IMR-90 (cell line): ENCODE measurements around the gene TSSK3. TPM values are rescaled to one million over a fixed set of nuclear protein-coding genes. Genes with fewer than 3 reads are reported as not detected.

Source experiments
- CHD1 ChIP-seq: IDR thresholded peaks from 2 replicates; pipeline ENCODE4 v1.6.1; 2012; ENCODE audit warnings: low read depth, low read length, improper control_type of control experiment
- MAFK ChIP-seq: IDR thresholded peaks from 2 replicates; pipeline ENCODE4 v1.6.1; 2012; ENCODE audit warnings: low read depth, low read length, improper control_type of control experiment
- polyA plus RNA-seq, 3 experiments: library from polyadenylated mRNA; depleted of rRNA; stranded (reverse); fragments of >200 nt; gene quantifications; 2 replicates each; pipeline ENCODE4 v1.2.3, GENCODE V29; 2012; ENCODE audit warnings: low replicate concordance in 1 of 3
- total RNA-seq: library from RNA; depleted of rRNA; stranded (reverse); fragments of >200 nt; gene quantifications from 2 replicates; pipeline ENCODE4 v1.2.3, GENCODE V29; 2012
- TF ChIP-seq, protein P1 (sequence below): conservative IDR thresholded peaks from 2 replicates; pipeline ENCODE4 v1.5.1; 2012; ENCODE audit warnings: mild to moderate bottlenecking, low read depth, low read length, improper control_type of control experiment

Gene TSSK3
- total and polyA plus RNA-seq, 2 of the 4 experiments (the other 2 are of a cell fraction) = 0.96 TPM; not detected in 1

DNA sequence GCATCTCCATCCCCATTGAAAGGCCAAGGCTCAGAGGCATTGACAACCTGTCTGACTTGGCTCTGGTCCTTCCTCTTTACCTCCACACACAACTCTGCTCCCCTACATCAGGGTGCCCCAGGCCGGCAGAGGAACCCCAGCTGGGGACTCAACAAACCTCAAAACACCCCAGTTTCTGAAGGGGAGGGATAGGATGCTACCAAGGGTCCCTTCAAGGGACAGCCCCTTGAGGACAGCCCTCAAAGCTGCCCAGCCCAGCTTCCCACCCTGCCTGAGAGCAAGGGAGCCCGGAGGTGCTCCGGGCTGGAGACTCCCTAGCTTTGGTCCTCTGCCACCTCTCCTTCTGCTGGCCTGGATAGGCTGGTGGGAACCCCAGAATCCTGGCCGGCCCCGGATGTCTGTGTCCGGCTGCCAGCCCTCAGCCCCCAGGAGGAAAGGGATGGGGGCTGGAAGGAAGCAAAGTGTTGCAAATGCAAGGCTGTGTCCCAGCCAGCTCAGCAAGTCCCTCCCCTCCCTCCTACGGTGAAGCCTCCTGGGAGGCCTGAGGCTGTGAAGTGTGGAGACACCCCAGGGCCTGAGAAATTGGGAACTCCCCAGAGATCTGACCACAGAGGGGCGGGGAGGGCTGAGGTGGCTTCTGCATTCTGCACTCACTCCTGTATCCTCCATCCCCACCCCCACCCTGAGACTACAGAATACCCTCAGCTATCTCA is 25.2 kb upstream of the TSSK3 start (continued):
- TF ChIP-seq, protein P1, sequence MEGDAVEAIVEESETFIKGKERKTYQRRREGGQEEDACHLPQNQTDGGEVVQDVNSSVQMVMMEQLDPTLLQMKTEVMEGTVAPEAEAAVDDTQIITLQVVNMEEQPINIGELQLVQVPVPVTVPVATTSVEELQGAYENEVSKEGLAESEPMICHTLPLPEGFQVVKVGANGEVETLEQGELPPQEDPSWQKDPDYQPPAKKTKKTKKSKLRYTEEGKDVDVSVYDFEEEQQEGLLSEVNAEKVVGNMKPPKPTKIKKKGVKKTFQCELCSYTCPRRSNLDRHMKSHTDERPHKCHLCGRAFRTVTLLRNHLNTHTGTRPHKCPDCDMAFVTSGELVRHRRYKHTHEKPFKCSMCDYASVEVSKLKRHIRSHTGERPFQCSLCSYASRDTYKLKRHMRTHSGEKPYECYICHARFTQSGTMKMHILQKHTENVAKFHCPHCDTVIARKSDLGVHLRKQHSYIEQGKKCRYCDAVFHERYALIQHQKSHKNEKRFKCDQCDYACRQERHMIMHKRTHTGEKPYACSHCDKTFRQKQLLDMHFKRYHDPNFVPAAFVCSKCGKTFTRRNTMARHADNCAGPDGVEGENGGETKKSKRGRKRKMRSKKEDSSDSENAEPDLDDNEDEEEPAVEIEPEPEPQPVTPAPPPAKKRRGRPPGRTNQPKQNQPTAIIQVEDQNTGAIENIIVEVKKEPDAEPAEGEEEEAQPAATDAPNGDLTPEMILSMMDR = no peak
- no peak for TF ChIP-seq CHD1
- no peak for TF ChIP-seq MAFK
